Fibroblast of lung (primary cell): Measurements from ENCODE around the gene MALL. TPM values are rescaled to one million over a fixed set of nuclear protein-coding genes. Genes with fewer than 3 reads are reported as not detected.

ENCODE experiments used
- DNase-seq, 2 donors: peaks; one replicate each; pipeline versions ENCODE4 v3.0.0 to v3.0.0-alpha.2; 2010; ENCODE audit warnings: low read depth in 2 of 2
- H2AFZ ChIP-seq: 2 replicates; pipeline ENCODE4 v1.5.1; 2012; ENCODE audit warnings: low read length, control low read depth, inconsistent platforms
- H3K27ac ChIP-seq: 2 replicates; pipeline ENCODE4 v1.5.1; 2011; ENCODE audit warnings: low read length, control low read depth; ENCODE audit not compliant: insufficient read depth
- H3K27me3 ChIP-seq: 2 replicates; pipeline ENCODE4 v1.5.1; 2011; ENCODE audit warnings: mild to moderate bottlenecking, low read length; ENCODE audit not compliant: control insufficient read depth, insufficient read depth
- H3K36me3 ChIP-seq: 2 replicates; pipeline ENCODE4 v1.5.1; 2011; ENCODE audit warnings: low read length; ENCODE audit not compliant: control insufficient read depth, insufficient read depth
- H3K4me1 ChIP-seq: 2 replicates; pipeline ENCODE4 v1.5.1; 2011; ENCODE audit warnings: low read length; ENCODE audit not compliant: control insufficient read depth, insufficient read depth; ENCODE audit errors: extremely low read depth
- H3K4me2 ChIP-seq: 2 replicates; pipeline ENCODE4 v1.5.1; 2011; ENCODE audit warnings: low read length, control low read depth; ENCODE audit not compliant: insufficient read depth; ENCODE audit errors: extremely low read depth
- H3K4me3 ChIP-seq, 4 experiments: fragments of 200-600 bp in 1 of 4; sonication (generic) in 1 of 4; replicated peaks in 1 of 4; 2 replicates each; pipeline ENCODE4 v1.5.1; 2011 to 2016; ENCODE audit warnings: low read length in 4 of 4, low read depth in 3 of 4, mild to moderate bottlenecking in 3 of 4, control low read depth in 2 of 4, inconsistent platforms in 1 of 4, mixed read lengths in 1 of 4; ENCODE audit not compliant: insufficient read depth in 1 of 4; ENCODE audit errors: control extremely low read depth in 1 of 4
- H3K79me2 ChIP-seq: 2 replicates; pipeline ENCODE4 v1.5.1; 2012; ENCODE audit warnings: mild to moderate bottlenecking, low read length, inconsistent platforms; ENCODE audit not compliant: control insufficient read depth, insufficient read depth
- H3K9ac ChIP-seq: 2 replicates; pipeline ENCODE4 v1.5.1; 2011; ENCODE audit warnings: mild to moderate bottlenecking, low read length, control low read depth; ENCODE audit not compliant: insufficient read depth
- H3K9me3 ChIP-seq: 2 replicates; pipeline ENCODE4 v1.5.1; 2012; ENCODE audit warnings: low read depth, low read length; ENCODE audit not compliant: control insufficient read depth, insufficient read depth
- H4K20me1 ChIP-seq: 2 replicates; pipeline ENCODE4 v1.5.1; 2011; ENCODE audit warnings: low read length; ENCODE audit not compliant: control insufficient read depth, insufficient read depth; ENCODE audit errors: extremely low read depth
- EZH2 ChIP-seq: IDR thresholded peaks from 2 replicates; pipeline ENCODE4 v1.5.1; 2012; ENCODE audit warnings: low read length, control low read depth, mild to moderate bottlenecking; ENCODE audit errors: missing control alignments
- polyA plus RNA-seq, 2 donors: library from polyadenylated mRNA; depleted of rRNA in 1 of 2; stranded (reverse) in 1 of 2; unstranded in 1 of 2; fragments of >200 nt; gene quantifications; 2 replicates each; pipeline ENCODE4 v1.2.1, GENCODE V29; 2011 to 2012; ENCODE audit warnings: missing spikeins in 1 of 2
- total RNA-seq: library from RNA; depleted of rRNA; stranded (reverse); fragments of >200 nt; gene quantifications from 2 replicates; pipeline ENCODE4 v1.2.1, GENCODE V29; 2014
- TF ChIP-seq, protein P1 (sequence below), 2 donors: IDR thresholded peaks in 1 of 2; conservative IDR thresholded peaks in 1 of 2; 1 replicate in 1 of 2; 2 replicates in 1 of 2; pipeline ENCODE4 v1.5.1; 2011 to 2012; ENCODE audit warnings: low read length in 2 of 2, control low read depth in 1 of 2, inconsistent platforms in 1 of 2, low read depth in 1 of 2, mild to moderate bottlenecking in 1 of 2

The MALL gene
- total and polyA plus RNA-seq, 2 donors (not counting 1 experiment from before 2014, with no cell fraction given) = 3.1 to 3.6 TPM

DNA sequence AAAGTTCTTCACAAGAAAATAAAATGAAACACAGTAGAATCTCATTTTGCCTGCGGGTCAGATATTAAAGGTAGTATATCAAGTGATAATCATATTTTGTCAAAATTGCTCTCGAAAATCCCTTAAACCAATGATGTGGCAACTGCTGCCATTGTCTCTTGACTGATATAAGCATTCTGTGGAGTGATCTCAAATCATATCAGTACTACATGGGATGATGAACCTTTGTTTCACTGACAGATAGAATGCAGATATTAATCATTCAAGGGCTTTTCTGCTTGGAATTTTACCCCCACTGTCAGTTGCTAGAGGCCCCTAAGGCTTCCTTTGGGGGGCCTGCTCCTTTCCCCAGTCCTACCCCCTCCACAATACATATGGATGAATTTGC lies 31.3 kb upstream of the MALL start:
- H3K79me2 ChIP-seq = no peaks in the 10 kb centered on the region
- no peak overlapping the region for H3K4me2 ChIP-seq
- TF ChIP-seq, protein P1, sequence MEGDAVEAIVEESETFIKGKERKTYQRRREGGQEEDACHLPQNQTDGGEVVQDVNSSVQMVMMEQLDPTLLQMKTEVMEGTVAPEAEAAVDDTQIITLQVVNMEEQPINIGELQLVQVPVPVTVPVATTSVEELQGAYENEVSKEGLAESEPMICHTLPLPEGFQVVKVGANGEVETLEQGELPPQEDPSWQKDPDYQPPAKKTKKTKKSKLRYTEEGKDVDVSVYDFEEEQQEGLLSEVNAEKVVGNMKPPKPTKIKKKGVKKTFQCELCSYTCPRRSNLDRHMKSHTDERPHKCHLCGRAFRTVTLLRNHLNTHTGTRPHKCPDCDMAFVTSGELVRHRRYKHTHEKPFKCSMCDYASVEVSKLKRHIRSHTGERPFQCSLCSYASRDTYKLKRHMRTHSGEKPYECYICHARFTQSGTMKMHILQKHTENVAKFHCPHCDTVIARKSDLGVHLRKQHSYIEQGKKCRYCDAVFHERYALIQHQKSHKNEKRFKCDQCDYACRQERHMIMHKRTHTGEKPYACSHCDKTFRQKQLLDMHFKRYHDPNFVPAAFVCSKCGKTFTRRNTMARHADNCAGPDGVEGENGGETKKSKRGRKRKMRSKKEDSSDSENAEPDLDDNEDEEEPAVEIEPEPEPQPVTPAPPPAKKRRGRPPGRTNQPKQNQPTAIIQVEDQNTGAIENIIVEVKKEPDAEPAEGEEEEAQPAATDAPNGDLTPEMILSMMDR (conservative IDR thresholded peaks at IDR 0.05 in 1 of 2, IDR thresholded peaks at IDR 0.05 in 1 of 2; ENCODE audit: low read depth in 1 of 2, low read length in 2 of 2) = no peak
- no peak for TF ChIP-seq EZH2
- no peak for DNase-seq
- H3K27me3 ChIP-seq = no peaks in the 10 kb centered on the region
- H3K36me3 ChIP-seq = no peaks in the 10 kb centered on the region
- H4K20me1 ChIP-seq = no peaks in the 10 kb centered on the region
- H3K9ac ChIP-seq = no peak overlapping the region
- H3K4me3 ChIP-seq = no peak overlapping the region
- H3K4me1 ChIP-seq = peaks cover 12% of the 10 kb centered on the region
- no peaks in the 10 kb centered on the region for H3K9me3 ChIP-seq
- H2AFZ ChIP-seq = no peak overlapping the region
- H3K27ac ChIP-seq = no peak overlapping the region

DNA sequence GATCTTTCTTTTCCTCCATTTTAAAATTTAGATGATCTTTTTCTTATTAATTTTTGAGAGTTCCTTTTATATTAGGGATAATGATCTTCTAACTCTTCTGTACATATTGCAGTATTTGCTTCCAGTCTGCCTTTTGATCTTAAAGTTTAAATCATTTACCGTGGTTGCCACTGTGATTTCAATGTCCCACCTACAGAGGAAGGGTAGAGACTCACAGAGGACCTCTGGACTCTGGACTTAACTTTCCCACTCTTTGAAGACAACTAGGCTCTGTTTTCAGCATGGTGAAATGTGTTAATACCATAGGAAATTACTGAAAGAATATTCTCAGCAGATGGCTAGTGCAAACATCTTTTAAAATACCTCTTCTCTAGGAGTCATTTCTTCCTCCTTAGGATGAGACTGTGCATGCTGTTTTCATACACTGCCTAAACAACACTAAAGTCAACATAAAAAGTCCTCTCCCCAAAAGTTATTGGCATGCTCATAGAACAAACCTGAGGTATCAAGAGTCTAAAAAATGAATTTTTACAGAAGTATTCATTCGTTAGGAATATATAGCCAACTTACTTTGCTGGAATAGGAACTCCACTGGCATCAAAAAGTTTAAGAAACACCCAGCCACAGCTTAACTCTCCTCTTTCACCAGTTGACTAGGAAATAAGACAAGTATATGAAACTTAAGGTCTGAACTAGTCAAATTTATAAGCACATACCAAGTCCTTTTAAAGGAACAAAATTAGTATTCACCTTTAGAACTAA lies 30.7 kb upstream of the MALL start:
- no peak overlapping the region for H2AFZ ChIP-seq
- no peak overlapping the region for H3K4me3 ChIP-seq
- no peaks in the 10 kb centered on the region for H3K79me2 ChIP-seq
- H4K20me1 ChIP-seq = no peaks in the 10 kb centered on the region
- no peak overlapping the region for H3K9ac ChIP-seq
- no peak overlapping the region for H3K27ac ChIP-seq
- H3K36me3 ChIP-seq = no peaks in the 10 kb centered on the region
- no peaks in the 10 kb centered on the region for H3K9me3 ChIP-seq
- H3K27me3 ChIP-seq = no peaks in the 10 kb centered on the region
- no peak overlapping the region for H3K4me2 ChIP-seq
- TF ChIP-seq, protein P1 (conservative IDR thresholded peaks at IDR 0.05 in 1 of 2, IDR thresholded peaks at IDR 0.05 in 1 of 2; ENCODE audit: low read depth in 1 of 2, low read length in 2 of 2) = no peak
- TF ChIP-seq EZH2 = no peak
- H3K4me1 ChIP-seq = peaks cover 12% of the 10 kb centered on the region
- DNase-seq = no peak

- Histone ChIP-seq H3K9ac (no peak overlapping the region), H3K27me3 (no peaks in the 10 kb centered on the region), H3K9me3 (no peaks in the 10 kb centered on the region), H4K20me1 (no peaks in the 10 kb centered on the region), H3K36me3 (no peaks in the 10 kb centered on the region), H2AFZ (no peak overlapping the region), H3K4me1 (peaks cover 3% of the 10 kb centered on the region), H3K79me2 (no peaks in the 10 kb centered on the region), H3K4me3 (no peak overlapping the region), H3K27ac (no peak overlapping the region), H3K4me2 (no peak overlapping the region)
- TF ChIP-seq, protein P1 (conservative IDR thresholded peaks at IDR 0.05 in 1 of 2, IDR thresholded peaks at IDR 0.05 in 1 of 2; ENCODE audit: low read depth in 1 of 2, low read length in 2 of 2) = no peak
- TF ChIP-seq EZH2 = no peak
- no peak for DNase-seq
Observed at GRCh38 chr2:110143982-110144381, 28.4 kb upstream of the MALL start.
